ENCODE data around the gene CCDC122. TPM values are rescaled to one million over a fixed set of nuclear protein-coding genes. Genes with fewer than 3 reads are reported as not detected.

CCDC122 gene
- total RNA-seq, result 10 to 100 TPM in 2 of 4 donors, 1 to 10 TPM in 2; 4.6 to 15.6 (median 10.1) TPM
- 7.1 TPM for polyA plus RNA-seq
- long read RNA-seq, donor 1, partial matches to known transcripts, result 3 of 11 reads
- long read RNA-seq, donor 1, other reads (novel, unspliced or antisense), result 8 of 11 reads
- long read RNA-seq, donor 2, partial matches to known transcripts, result 0 of 1 reads
- long read RNA-seq, donor 2, other reads (novel, unspliced or antisense), result 1 of 1 reads
- long read RNA-seq, donor 3, partial matches to known transcripts, result 2 of 16 reads
- long read RNA-seq, donor 3, other reads (novel, unspliced or antisense), result 14 of 16 reads
- long read RNA-seq, donor 4, partial matches to known transcripts, result 0 of 2 reads
- long read RNA-seq, donor 4, other reads (novel, unspliced or antisense), result 2 of 2 reads

GRCh38 chr13:43878892-43879754 is at the start of gene CCDC122:
Gene CCDC122, minus strand, starts transcription at chr13:43879740. Its CDS starts 10,364 bp downstream, at chr13:43869376.
- H3K27me3 ChIP-seq (ENCODE audit: control insufficient read depth, insufficient read depth), result no peaks in the 10 kb centered on the region
- under 1% methylated on average over 78 of the region's 78 CpGs for WGBS
- H3K27ac ChIP-seq (ENCODE audit: low read length), result peak within 1 kb of the TSS; percentile 95
- ATAC-seq (peak; percentile 93 to 95), DNase-seq (peak; percentile 88 to 94 (median 94))
- intact Hi-C loops (cut with DNase I), result loop anchor here in 1 of 4 donors (10.0 kb wide), 1 partner anchor 1284 kb away; no protein-coding TSS in a partner anchor
- H3K4me1 ChIP-seq (ENCODE audit: control insufficient read depth, insufficient read depth, low read length), result peaks cover 2% of the 10 kb centered on the region
- peak within 1 kb of the TSS; percentile 76 for H3K4me3 ChIP-seq (ENCODE audit: low read length)
- no peaks in the 10 kb centered on the region for H3K9me3 ChIP-seq (ENCODE audit: control insufficient read depth, low read length)

GRCh38 chr13:43924549-43925245 is 45.2 kb upstream of the CCDC122 start:
- 92% methylated on average over 5 of the region's 5 CpGs for WGBS

GRCh38 chr13:43920965-43921674 is 41.6 kb upstream of the CCDC122 start:
- no peak overlapping the region for H3K27ac ChIP-seq (ENCODE audit: low read length)
- no peak for DNase-seq
- ATAC-seq, result no peak
- H3K4me3 ChIP-seq (ENCODE audit: low read length), result no peak overlapping the region
- H3K27me3 ChIP-seq (ENCODE audit: control insufficient read depth, insufficient read depth), result no peaks in the 10 kb centered on the region
- 100% methylated on average over 1 of the region's 1 CpG for whole genome bisulfite sequencing
- no peaks in the 10 kb centered on the region for H3K4me1 ChIP-seq (ENCODE audit: control insufficient read depth, insufficient read depth, low read length)
- intact Hi-C loops (cut with DNase I), result no loop called here
- no peaks in the 10 kb centered on the region for H3K9me3 ChIP-seq (ENCODE audit: control insufficient read depth, low read length)

More at GRCh38 chr13:43924549-43925245, 45.2 kb upstream of the CCDC122 start:
- intact Hi-C loops (cut with DNase I), result no loop called here
- Histone ChIP-seq H3K27ac (ENCODE audit: low read length) (no peak overlapping the region), H3K27me3 (ENCODE audit: control insufficient read depth, insufficient read depth) (no peaks in the 10 kb centered on the region), H3K4me3 (ENCODE audit: low read length) (no peak overlapping the region), H3K4me1 (ENCODE audit: control insufficient read depth, insufficient read depth, low read length) (no peaks in the 10 kb centered on the region), H3K9me3 (ENCODE audit: control insufficient read depth, low read length) (no peaks in the 10 kb centered on the region)
- no peak for ATAC-seq
- DNase-seq, result no peak

- Histone ChIP-seq H3K27me3 (ENCODE audit: control insufficient read depth, insufficient read depth) (no peaks in the 10 kb centered on the region), H3K4me3 (ENCODE audit: low read length) (no peak overlapping the region), H3K27ac (ENCODE audit: low read length) (no peak overlapping the region), H3K4me1 (ENCODE audit: control insufficient read depth, insufficient read depth, low read length) (no peaks in the 10 kb centered on the region), H3K9me3 (ENCODE audit: control insufficient read depth, low read length) (no peaks in the 10 kb centered on the region)
- WGBS, result 89% methylated on average over 5 of the region's 5 CpGs
- no peak for ATAC-seq
- no peak for DNase-seq
- intact Hi-C loops (cut with DNase I), result loop anchor here in 2 of 4 donors (10.0 kb wide), 2 partner anchors 106 to 126 kb away; no protein-coding TSS in a partner anchor
Observed at GRCh38 chr13:43918636-43919035, 39.1 kb upstream of the CCDC122 start.

GRCh38 chr13:43916828-43917227 is 37.3 kb upstream of the CCDC122 start:
- H3K27me3 ChIP-seq (ENCODE audit: control insufficient read depth, insufficient read depth), result no peaks in the 10 kb centered on the region
- peaks cover 5% of the 10 kb centered on the region for H3K4me1 ChIP-seq (ENCODE audit: control insufficient read depth, insufficient read depth, low read length)
- intact Hi-C loops (cut with DNase I), result loop anchor here in 2 of 4 donors (10.0 kb wide), 2 partner anchors 108 to 128 kb away; no protein-coding TSS in a partner anchor
- no peak overlapping the region for H3K4me3 ChIP-seq (ENCODE audit: low read length)
- 52% methylated on average over 2 of the region's 2 CpGs for WGBS
- no peak overlapping the region for H3K27ac ChIP-seq (ENCODE audit: low read length)
- no peak for ATAC-seq
- no peak for DNase-seq
- H3K9me3 ChIP-seq (ENCODE audit: control insufficient read depth, low read length), result no peaks in the 10 kb centered on the region

- ATAC-seq (no peak), DNase-seq (no peak)
- 98% methylated on average over 6 of the region's 6 CpGs for WGBS
- no peaks in the 10 kb centered on the region for H3K27me3 ChIP-seq (ENCODE audit: control insufficient read depth, insufficient read depth)
- H3K27ac ChIP-seq (ENCODE audit: low read length), result no peak overlapping the region
- no peaks in the 10 kb centered on the region for H3K9me3 ChIP-seq (ENCODE audit: control insufficient read depth, low read length)
- peaks cover 5% of the 10 kb centered on the region for H3K4me1 ChIP-seq (ENCODE audit: control insufficient read depth, insufficient read depth, low read length)
- intact Hi-C loops (cut with DNase I), result loop anchor here in 2 of 4 donors (10.0 kb wide), 2 partner anchors 109 to 129 kb away; no protein-coding TSS in a partner anchor
- H3K4me3 ChIP-seq (ENCODE audit: low read length), result no peak overlapping the region
Observed at GRCh38 chr13:43915451-43915850, 35.9 kb upstream of the CCDC122 start.

- ATAC-seq, result no peak
- no peaks in the 10 kb centered on the region for H3K9me3 ChIP-seq (ENCODE audit: control insufficient read depth, low read length)
- intact Hi-C loops (cut with DNase I), result loop anchor here in 2 of 4 donors (10.0 kb wide), 2 partner anchors 113 to 133 kb away; no protein-coding TSS in a partner anchor
- DNase-seq, result no peak
- no peaks in the 10 kb centered on the region for H3K27me3 ChIP-seq (ENCODE audit: control insufficient read depth, insufficient read depth)
- H3K4me1 ChIP-seq (ENCODE audit: control insufficient read depth, insufficient read depth, low read length), result peaks cover 5% of the 10 kb centered on the region
- no peak overlapping the region for H3K4me3 ChIP-seq (ENCODE audit: low read length)
- H3K27ac ChIP-seq (ENCODE audit: low read length), result no peak overlapping the region
- 74% methylated on average over 3 of the region's 3 CpGs for WGBS
Observed at GRCh38 chr13:43911871-43912270, 32.3 kb upstream of the CCDC122 start.

GRCh38 chr13:43911278-43911677 is 31.7 kb upstream of the CCDC122 start:
- DNase-seq, result no peak

GRCh38 chr13:43910856-43911255 is 31.3 kb upstream of the CCDC122 start:
- H3K9me3 ChIP-seq (ENCODE audit: control insufficient read depth, low read length), result no peaks in the 10 kb centered on the region
- no peak overlapping the region for H3K27ac ChIP-seq (ENCODE audit: low read length)
- no peaks in the 10 kb centered on the region for H3K27me3 ChIP-seq (ENCODE audit: control insufficient read depth, insufficient read depth)
- H3K4me1 ChIP-seq (ENCODE audit: control insufficient read depth, insufficient read depth, low read length), result peaks cover 5% of the 10 kb centered on the region
- H3K4me3 ChIP-seq (ENCODE audit: low read length), result no peak overlapping the region
- intact Hi-C loops (cut with DNase I), result loop anchor here in 2 of 4 donors (10.0 kb wide), 2 partner anchors 114 to 134 kb away; no protein-coding TSS in a partner anchor
- no peak for DNase-seq
- no peak for ATAC-seq

More at GRCh38 chr13:43911278-43911677, 31.7 kb upstream of the CCDC122 start:
- Histone ChIP-seq H3K4me1 (ENCODE audit: control insufficient read depth, insufficient read depth, low read length) (peaks cover 5% of the 10 kb centered on the region), H3K9me3 (ENCODE audit: control insufficient read depth, low read length) (no peaks in the 10 kb centered on the region), H3K27ac (ENCODE audit: low read length) (peak overlapping the region; percentile 37), H3K27me3 (ENCODE audit: control insufficient read depth, insufficient read depth) (no peaks in the 10 kb centered on the region), H3K4me3 (ENCODE audit: low read length) (no peak overlapping the region)
- ATAC-seq, result no peak
- 38% methylated on average over 2 of the region's 2 CpGs for WGBS
- intact Hi-C loops (cut with DNase I), result loop anchor here in 2 of 4 donors (10.0 kb wide), 2 partner anchors 114 to 134 kb away; no protein-coding TSS in a partner anchor
